NCI-H774 (cell line): Measurements from ENCODE around the gene TBC1D4.
"Not testable (repeated sequence)": the region's sequence is repeated elsewhere in the genome, so short reads cannot be mapped to it uniquely, and the experiment has no call there.

ENCODE experiments used
- DNase-seq: peaks from one replicate; lab custom pipeline; 2025; lab: John Stamatoyannopoulos, UW

Gene TBC1D4

GRCh38 chr13:75445717-75446499, 36.1 kb downstream of the TBC1D4 start:
- no peak for DNase-seq

- no peak for DNase-seq
These were observed 38.0 kb downstream of the TBC1D4 start for GRCh38 chr13:75444016-75444415.

- DNase-seq: no peak
These were observed 38.5 kb downstream of the TBC1D4 start for GRCh38 chr13:75443356-75443958.

GRCh38 chr13:75442736-75443234, 39.2 kb downstream of the TBC1D4 start:
- no peak for DNase-seq

GRCh38 chr13:75440100-75440499, 41.9 kb downstream of the TBC1D4 start:
- no peak for DNase-seq

GRCh38 chr13:75437582-75438318, 44.2 kb downstream of the TBC1D4 start:
- no peak for DNase-seq

GRCh38 chr13:75434126-75434525, 47.8 kb downstream of the TBC1D4 start:
- DNase-seq: not testable (repeated sequence)

- DNase-seq: peak; percentile 32
These were observed 49.1 kb downstream of the TBC1D4 start for GRCh38 chr13:75432811-75433244.

- DNase-seq: no peak
These were observed 49.9 kb downstream of the TBC1D4 start for GRCh38 chr13:75432045-75432444.

- DNase-seq: no peak
These were observed 51.3 kb downstream of the TBC1D4 start for GRCh38 chr13:75430436-75431209.

GRCh38 chr13:75426421-75426820, 55.5 kb downstream of the TBC1D4 start:
- no peak for DNase-seq

- no peak for DNase-seq
These were observed 56.6 kb downstream of the TBC1D4 start for GRCh38 chr13:75425216-75426009.

GRCh38 chr13:75423946-75424345, 58.0 kb downstream of the TBC1D4 start:
- no peak for DNase-seq

GRCh38 chr13:75422028-75422427, 59.9 kb downstream of the TBC1D4 start:
- DNase-seq: no peak

- no peak for DNase-seq
These were observed 60.8 kb downstream of the TBC1D4 start for GRCh38 chr13:75421133-75421532.

GRCh38 chr13:75419656-75420055, 62.3 kb downstream of the TBC1D4 start:
- no peak for DNase-seq

- no peak for DNase-seq
These were observed 63.0 kb downstream of the TBC1D4 start for GRCh38 chr13:75418997-75419396.

- DNase-seq: no peak
These were observed 63.7 kb downstream of the TBC1D4 start for GRCh38 chr13:75418186-75418843.

GRCh38 chr13:75417656-75418055, 64.3 kb downstream of the TBC1D4 start:
- no peak for DNase-seq

- DNase-seq: no peak
These were observed 65.0 kb downstream of the TBC1D4 start for GRCh38 chr13:75417012-75417384.
